Fibroblast of skin of scalp (primary cell): ENCODE data around the gene IL17B.
"Not testable (repeated sequence)": the region's sequence is repeated elsewhere in the genome, so short reads cannot be mapped to it uniquely, and the experiment has no call there.

Source experiments
- DNase-seq: peaks from one replicate; pipeline ENCODE4 v3.0.0-alpha.2; 2013

Gene IL17B

DNA sequence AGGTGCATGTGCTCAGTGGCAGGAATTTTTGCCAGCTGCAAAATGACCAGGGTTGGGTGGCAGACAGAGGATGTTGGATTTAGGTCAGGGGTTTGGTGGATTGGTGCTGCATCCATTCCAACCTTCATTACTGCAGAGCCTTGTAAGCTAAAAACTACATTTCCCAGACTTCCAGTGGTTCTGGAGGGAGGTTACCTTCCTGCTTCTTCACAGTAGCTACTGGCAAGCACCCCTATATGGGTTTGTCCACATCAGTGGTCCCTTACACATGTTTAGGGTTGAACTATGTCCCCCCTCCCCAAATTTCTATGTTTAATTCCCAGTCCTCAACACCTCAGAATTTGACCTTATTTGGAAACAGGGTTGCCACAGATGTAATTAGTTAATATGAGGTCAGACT, 20.7 kb upstream of the IL17B start:
- DNase-seq: peak; percentile 43

DNA sequence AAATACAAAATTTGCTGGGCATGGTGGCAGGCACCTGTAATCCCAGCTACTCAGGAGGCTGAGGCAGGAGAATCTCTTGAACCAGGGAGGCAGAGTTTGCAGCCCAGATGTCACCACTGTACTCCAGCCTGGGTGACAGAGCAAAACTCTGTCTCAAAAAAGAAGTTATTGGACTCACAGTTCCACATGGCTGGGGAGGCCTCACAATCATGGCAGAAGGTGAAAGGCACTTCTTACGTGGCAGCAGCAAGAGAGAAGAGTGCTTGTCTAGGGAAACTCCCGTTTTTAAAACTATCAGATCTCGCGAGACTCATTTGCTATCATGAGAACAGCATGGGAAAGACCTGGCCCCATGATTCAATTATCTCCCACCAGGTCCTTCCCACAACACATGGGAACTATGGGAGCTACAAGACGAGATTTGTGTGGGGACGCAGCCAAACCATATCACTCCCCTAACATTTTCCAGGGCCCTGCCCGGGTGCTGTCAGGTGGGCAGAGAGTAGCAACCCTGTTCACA, 19.7 kb upstream of the IL17B start:
- not testable (repeated sequence) for DNase-seq

DNA sequence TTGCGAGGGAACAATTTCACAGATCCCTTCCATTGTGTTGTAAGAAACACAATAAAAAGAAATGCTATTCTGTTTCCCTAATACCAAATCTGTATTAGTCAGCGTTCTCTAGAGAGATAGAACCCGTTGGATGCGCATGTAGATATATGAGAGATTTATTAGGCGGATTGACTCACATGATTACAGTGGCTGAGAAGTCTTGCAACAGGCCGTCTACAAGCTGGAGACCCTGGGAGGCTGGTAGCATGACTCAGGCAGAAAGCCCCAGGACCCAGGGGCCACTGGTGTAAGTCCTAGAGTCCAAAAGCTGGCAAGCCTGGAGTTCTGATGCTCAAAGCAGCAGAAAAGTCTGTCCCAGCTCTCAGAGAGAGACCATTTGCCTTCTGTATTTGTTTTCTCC, 18.4 kb upstream of the IL17B start:
- peak; percentile 98 for DNase-seq

DNA sequence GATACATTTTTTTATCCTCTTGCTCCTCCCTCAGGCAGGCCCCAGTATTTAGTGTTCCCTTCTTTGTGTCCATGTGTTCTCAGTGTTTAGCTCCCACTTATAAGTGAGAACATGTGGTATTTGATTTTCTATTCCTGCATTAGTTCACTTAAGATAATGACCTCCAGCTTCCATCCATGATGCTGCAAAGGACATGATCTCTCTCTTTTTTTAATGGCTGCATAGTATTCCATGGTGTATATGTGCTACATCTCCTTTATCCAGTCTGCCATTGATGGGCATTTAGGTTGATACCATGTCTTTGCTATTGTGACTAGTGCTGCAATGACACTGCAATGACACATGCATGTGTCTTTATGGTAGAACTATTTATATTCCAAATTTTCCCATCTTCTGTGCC, 15.9 kb upstream of the IL17B start:
- DNase-seq: not testable (repeated sequence)

DNA sequence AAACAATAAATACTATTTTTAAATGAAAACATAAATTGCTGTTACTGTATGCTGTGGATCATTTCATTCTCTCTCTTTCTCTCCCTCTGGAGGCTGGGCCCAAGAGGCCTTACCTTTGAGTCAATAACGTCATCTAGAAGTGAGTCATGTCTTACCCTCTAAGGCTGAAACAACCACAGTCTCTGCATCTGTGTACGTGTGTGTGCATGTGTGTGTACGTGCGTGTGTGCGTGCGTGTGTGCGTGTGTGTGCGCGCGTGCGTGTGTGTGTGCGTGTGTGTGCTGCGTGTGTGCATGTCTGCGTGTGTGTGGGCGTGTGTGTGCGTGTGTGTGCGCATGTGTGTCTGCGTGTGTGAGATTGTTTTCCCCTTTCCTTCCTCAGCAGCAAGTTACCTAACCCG, 13.6 kb upstream of the IL17B start:
- DNase-seq: no peak

DNA sequence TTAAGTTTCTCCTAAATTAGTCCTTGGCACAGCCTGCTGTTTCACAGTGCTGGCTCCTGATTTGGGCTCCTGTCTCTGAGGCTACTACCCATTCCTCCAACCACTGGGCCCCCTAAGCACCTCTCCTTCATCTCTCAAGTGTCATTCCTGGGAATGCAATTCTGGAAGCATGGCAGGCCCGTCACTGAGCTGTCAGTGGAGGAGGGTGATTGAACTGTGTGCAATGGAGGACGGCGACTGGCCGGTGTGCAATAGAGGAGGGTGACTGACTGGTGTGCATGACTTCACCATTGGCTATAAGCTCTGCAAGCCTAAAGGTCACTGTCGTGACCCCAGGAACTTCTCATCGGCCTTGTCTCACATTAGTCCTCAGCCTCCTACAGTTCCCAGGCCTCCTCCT, 12.4 kb upstream of the IL17B start:
- no peak for DNase-seq

DNA sequence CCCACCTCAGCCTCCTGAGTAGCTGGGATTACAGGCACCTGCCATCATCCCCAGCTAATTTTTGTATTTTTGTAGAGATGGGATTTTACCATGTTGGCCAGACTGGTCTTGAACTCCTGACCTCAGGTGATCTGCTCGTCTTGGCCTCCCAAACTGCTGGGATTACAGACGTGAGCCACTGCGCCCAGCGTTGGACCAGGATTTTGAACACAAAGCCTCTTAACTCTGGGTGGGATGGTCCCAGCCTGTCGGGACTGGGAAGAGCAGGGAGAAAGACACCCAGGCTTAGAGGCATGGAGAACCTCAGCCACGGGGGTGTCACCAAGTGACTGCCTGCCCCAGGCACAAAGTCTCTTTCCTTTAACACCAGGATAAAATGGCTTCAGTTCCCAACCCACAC, 12.0 kb upstream of the IL17B start:
- DNase-seq: not testable (repeated sequence)

DNA sequence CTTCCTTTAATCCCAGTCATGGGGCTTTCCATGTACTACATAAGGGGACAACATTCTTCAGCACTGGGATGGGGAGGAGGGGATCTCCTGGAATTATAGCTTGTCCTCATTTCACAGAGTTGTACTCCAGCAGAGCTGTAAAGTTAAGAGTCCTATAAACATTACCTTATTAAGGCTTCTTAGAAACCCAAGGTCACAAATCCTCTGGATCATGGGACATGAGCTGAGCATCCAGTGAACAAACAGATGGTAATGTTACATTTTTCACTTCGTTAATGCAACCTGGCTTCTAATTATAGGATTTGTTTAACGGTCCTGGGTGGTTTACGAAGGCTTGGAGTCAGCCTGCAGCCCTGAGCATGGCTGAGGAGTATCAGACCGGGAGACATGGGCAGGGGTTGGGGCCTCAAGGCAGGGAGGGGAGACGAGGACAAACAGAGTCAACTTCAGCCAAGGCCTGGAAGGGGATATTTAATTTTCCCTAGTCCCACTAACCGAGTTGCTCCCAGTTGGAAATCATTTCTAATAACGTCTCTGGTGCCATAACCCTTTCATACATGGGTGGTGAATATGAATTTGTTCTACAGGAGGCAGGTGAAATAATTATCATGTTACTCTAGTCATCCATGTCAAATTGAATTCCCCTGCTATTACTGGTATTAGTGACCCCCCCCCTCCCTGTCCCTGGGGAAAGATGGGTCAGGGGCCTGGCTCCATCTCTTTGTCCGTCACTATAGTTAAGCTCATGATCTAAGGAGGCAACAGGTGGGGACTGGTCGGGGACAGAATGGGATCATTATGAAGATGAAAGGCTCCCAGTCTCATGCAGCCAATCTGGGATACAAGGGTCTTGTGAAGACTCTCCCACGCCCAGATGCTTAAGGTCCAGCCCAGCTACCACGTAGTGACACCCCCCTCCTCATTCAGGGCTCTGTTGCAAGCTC, 10.7 kb upstream of the IL17B start:
- DNase-seq: no peak

DNA sequence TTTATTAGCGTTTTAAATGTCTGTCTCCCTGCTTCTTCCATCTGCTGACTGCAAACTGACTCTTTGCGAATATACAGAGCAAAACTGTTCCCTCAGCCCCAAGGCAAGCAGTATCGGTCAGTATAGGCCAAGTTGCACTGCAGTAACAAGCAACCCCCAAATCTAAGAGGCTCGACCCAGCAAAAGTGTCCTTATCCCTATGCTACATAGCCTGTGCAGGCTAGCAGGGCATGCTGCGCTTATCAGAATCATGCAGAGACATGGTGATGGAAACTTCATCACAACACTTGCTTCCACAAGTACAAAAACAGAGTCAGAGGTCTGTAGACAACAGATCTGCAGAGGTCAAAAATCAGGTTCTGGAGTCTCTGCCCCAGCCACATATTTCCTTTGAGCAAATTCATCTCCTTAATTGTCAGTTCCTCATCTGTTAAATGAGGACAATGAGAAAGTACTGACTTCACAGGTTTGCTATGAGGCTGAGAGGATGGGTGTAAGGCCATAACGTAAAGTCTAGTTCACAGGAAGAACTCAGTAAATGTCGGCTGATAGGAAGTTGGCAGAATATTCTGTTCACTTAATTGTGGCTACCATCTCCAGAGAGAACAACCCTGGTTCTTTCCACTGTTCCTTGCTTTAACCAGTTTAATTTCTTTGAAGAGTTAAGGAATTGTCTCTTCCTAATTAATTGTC, 9.6 kb upstream of the IL17B start:
- DNase-seq: no peak

DNA sequence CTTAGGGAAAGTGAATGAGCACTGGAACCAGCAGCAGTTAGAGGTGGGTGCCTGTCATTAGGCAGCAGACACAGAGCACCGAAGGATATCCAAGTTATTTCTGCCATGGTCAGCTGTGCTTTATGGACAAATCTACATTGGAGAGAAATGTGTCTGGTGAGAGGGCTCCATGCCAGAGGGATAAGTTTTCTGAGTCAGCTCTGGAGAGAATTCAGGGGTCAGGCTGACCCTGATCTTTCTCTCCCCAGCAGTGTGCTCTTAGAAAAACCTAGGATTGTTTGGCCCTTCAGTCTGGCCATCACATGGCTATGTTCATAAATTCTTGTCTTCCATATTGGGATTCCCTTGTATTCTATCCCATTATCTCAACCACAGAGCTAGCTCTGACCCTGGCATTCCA, 8.9 kb upstream of the IL17B start:
- peak; percentile 45 for DNase-seq

DNA sequence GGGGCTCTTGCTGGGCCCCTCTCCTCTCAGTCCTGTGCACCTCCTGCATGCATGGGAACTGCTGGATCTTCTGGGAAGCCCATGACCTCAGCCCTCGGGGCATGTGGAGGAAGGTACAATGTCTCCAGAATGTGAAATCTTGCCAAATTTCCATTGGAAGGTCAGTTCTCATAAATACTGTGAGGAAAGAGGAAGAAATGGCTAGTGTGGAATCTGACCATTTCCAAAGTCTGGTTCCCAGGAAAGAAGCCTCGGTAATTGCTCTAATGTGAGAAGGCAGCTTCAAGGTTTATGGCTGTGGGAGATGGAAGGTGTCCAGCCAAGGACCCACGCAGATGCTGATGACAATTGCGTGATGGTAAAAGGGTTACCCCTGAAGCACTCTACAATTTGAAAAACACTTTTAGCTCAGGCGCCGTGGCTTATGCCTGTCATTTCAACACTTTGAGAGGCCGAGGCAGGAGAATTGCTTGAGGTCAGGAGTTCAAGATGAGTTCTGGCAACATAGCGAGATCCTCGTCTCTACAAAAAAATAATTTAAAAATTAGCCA, 8.1 kb upstream of the IL17B start:
- peak; percentile 68 for DNase-seq

DNA sequence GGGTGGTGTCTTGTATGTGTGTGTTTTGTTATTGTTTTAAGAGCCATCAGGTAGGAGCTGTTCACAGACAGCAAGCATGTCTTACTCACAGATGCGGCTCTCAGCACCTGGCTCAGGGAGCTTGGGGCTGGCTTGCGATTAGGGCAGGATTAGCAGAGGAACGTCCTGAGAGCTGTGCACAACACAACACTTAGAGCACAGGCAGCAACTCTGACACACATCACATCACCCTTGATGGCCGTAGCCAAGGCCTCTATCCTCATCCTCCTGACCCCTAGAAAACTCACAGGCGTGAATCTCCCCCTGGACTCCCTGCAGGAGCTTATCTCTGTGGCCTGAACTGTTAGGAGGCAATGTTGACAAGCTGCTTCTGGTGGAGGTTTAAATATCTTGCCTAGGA, 7.1 kb upstream of the IL17B start:
- DNase-seq: no peak

DNA sequence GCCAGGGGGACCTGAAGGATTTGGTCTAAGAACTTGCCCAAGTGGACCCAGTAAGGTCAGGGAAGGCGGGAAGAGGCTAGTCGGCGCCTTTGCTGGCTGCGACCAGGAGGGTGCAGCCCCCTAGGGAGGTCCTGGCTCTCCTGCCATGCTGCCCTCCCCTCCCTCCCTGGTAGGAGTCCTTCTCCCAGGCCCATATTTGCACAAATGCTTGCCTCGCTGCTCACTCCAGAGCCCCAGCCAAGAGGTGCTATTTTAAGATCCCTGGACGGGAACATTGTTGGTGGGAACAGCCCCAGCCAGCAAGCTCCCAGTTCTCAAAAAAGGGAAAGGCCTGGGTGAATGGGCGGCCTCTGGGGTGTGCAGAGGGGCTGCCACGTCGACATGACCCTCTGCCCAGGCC, 4.3 kb upstream of the IL17B start:
- DNase-seq: peak; percentile 51

DNA sequence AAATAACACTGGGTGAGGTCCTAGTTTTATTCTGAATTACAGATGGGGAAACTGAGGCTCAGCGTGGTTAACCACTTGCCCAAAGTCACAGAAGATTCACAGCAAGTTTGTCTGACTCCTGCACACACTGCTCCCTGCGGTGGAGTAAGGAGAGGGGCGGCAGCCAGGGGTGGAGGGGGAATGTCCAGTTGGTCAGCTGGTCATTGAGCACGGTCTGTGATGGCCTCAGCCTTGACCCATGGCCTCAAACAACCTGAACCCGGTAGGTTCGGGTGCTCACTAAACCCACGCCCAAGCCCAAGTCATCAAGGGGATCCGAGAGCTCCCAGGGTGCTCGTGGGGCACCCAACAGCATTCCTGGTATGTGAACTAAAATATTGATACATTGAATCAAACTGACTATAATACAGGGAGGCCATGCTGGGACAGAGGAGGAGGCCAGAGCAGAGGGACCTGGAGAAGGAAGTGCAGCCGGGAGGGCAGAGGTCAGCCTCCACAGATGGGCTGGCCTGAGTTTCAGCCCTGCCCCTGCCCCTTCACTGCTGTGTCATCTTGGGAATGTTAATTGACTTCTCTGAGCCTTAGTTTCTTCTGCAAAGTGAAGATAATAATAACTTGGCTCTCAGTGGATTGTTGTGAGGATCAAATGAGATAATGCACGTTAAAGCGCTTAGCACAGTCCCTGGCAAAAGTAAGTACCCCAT, 3.6 kb upstream of the IL17B start:
- no peak for DNase-seq

DNA sequence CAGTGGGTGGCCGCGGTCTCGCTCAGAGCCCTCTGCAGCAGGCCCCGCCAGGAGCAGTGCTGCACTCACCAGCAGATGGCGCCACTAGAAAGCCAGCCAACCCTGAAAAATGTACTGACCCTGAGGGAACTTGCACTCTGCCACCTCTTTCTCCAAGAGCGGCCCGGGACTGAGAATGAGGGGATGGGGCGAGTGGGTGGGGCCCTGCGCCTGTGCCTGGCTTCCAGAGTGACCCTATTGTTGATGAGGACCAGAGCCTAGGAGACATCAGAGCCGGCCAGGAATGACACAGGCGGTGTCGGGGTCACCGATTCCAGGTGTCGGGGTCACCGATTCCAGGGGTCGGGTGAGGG, 2.9 kb upstream of the IL17B start:
- DNase-seq: peak; percentile 78

DNA sequence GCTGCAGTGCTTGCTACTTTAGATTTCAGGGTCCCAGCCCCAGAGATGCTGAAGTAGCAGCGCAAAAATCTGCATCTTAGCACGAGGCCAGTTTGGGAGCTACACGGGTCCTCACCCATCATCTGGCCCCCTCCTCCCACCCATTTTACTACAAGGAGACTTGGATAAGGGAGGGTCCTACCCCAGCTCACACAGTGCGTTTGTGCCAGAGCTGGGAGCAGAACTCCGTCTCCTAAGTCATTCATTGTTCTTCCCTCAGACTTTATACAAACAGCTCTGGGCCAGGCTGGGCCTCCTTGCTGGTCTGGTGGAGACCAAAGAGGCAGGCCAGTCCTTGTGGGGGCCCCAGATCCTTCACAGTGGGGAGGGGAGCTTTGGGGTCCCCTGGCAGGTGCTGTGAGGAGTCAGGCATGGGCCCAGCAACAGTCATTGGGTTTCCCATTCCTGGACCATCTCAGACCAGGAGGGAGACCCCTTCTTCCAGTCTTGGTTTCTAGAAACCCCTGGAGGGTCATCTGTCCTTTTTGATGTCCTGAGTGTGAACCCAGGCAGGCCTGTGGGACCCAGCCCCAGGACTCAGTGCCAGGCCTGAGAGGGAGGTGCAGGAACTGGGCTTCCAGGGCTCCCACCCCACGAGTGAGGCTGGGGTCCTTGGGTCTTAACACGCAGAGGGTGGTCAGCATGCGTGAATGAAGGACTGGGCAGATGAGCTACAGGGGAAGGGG, 2.3 kb upstream of the IL17B start:
- DNase-seq: no peak

DNA sequence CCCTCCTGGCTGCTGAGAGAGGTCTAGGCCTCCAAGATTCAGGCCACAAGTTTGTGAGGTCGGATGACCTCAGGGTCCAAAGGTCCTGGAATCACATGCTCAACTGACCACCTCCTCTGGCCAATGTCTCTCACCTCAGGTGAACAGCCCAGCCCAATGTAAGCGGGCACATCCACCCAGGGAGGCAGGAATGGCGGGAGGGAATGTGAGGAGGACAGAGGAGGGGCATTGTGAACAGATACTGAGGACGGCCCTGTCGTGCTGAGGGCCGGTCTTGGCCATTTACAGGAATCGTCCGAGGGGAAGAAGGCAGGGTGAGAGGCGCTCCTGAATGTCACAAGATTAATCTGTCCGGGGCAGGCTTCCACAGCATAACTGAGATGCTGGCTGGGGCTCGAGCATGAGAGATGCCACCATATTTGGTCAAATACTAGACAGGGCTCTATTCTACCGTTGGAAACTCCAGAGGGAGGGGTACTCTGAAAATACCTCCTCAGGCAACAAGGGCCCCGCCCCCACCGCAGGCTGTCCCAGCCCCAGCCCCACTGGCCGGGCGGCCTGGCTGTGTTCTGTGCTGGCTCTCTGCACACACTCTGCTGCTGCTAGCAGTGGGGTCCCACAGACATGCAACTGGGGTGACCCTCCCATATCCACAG, 1.5 kb upstream of the IL17B start:
- DNase-seq: peak; percentile 72

DNA sequence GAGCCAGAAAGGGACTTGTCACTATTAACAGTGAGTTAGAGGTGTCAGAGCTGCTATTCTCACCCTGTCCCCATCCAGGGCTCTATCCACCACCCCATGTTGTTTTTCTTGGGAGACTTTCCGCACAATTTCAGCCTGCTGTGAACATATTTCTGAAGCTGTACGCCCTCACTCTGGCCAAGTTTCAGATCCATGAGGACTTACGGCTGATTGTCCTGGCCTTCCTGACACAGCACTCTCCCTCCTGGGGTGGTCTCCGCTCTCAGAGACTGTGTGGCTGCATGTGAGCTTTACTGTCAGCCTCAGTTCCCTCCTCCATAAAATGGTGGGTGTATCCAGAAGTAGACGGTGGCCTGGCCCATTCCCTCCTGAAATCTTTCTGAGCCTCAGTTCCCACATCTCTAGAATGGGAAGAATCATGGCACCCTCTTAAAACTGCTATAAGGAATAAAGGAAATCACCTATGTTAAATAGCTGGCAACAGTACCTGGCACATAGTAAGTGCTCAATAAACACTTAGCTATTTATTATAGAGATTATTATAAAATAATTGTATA, 804 bp upstream of the IL17B start:
- no peak for DNase-seq

DNA sequence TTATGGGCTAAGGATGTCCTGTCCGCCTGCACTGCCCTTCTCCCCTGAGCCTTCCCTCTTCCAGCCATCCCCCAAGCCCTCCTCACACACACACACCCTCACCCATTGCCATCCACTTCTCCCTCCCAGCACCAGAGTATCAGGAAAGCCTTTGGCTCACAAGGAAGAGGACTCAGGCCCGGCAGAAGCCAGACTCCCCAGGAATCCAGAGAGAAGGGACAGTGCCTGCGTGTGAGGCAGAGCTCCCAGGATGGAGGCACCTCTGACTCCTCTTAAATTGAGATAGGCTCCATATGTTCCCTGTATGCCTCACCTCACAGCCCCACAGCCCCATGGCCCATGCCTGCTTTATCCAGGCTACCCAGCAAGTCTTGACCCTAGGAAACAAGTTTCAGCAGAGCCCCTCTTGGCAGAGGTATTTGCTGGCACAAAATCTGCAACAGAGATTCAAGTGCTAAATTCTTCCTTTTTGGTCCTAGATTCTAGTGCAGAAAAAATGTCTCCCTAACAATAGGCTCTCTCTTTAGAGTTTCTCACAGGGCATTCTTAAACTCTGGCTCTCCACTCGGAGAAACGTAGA, 761 bp downstream of the IL17B start:
- no peak for DNase-seq

DNA sequence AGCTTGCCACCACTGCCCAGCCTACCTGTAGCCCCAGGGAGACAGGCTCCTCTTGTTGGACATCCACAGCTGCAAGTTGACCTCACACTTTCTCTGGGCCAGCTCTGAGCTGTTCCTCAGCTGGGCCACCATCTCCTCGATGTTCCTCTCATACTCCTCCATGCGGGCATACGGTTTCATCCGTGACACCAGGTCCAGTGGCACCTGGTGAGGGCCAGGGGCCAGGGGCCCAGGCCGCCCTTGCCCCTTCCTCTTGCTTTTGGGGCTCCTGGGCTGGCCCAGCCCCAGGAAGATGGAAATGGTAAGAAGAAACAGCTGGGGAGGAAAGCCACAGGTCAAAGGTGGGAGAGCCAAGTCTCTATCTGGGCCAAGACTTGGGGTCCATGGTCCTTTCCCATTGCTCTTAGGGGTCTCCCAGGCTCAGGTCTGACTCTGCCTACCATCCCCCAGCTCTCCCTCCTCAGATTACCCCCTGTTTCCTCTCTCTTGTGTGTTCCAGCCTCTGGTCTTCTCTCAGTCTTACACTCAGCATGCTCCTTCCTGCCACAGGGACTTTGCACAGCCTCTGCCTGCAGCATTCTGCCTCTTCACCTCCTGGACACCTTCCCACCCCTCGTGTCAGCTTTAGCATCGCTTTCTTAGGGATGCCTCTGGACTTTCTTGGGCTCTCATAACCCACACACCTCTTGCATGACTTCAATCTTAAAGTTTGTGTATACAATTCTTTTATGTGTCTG, 2.2 kb downstream of the IL17B start:
- DNase-seq: no peak
